ENCODE data around the gene HSF2BP. TPM values are rescaled to one million over a fixed set of nuclear protein-coding genes. Genes with fewer than 3 reads are reported as not detected.

Gene HSF2BP
- polyA plus RNA-seq, 1 of the 3 experiments (the other 2 are of a cell fraction) = 1.1 TPM

DNA sequence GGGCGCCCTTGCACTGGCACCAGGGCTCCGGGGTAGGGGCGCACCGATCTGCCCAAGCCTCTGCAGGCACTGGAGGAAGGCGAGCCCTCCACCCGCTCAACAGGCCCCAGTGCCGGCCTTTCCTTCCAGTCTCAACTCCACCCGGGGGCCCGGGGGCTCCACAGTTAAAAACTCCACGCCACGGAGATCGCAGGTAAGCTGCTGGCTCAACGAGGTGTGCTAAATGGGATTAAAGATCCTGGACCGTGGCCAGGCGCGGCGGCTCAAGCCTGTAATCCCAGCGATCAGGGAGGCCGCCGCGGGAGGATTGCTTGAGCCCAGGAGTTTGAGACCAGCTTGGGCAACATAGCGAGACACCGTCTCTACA, 536 bp downstream of the HSF2BP start:
- TF ChIP-seq, protein P1, sequence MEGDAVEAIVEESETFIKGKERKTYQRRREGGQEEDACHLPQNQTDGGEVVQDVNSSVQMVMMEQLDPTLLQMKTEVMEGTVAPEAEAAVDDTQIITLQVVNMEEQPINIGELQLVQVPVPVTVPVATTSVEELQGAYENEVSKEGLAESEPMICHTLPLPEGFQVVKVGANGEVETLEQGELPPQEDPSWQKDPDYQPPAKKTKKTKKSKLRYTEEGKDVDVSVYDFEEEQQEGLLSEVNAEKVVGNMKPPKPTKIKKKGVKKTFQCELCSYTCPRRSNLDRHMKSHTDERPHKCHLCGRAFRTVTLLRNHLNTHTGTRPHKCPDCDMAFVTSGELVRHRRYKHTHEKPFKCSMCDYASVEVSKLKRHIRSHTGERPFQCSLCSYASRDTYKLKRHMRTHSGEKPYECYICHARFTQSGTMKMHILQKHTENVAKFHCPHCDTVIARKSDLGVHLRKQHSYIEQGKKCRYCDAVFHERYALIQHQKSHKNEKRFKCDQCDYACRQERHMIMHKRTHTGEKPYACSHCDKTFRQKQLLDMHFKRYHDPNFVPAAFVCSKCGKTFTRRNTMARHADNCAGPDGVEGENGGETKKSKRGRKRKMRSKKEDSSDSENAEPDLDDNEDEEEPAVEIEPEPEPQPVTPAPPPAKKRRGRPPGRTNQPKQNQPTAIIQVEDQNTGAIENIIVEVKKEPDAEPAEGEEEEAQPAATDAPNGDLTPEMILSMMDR (IDR thresholded peaks at IDR 0.05) = no peak
- TF ChIP-seq SIN3A (IDR thresholded peaks at IDR 0.05; ENCODE audit: borderline replicate concordance, low read depth, low read length) (no peak), EP300 (IDR thresholded peaks at IDR 0.05; ENCODE audit: borderline replicate concordance in 1 of 2, low read depth in 1 of 2, low read length in 1 of 2) (no peak), EZH2phosphoT487 (IDR thresholded peaks at IDR 0.05; ENCODE audit: borderline replicate concordance, low read depth) (no peak), FOXJ3 (CRISPR knock-in tag; IDR thresholded peaks at IDR 0.05) (no peak), TCF12 (IDR thresholded peaks at IDR 0.05) (no peak)
- no peak overlapping the region; a peak in 2 of 4 replicates for H3K4me3 ChIP-seq (ENCODE audit: low read depth in 2 of 2, low read length in 1 of 2)
- peak overlapping the region; percentile 81; the same call in 1 of the 2 replicates for H3K9ac ChIP-seq
- peaks cover 41% of the 10 kb centered on the region for H3K79me2 ChIP-seq (ENCODE audit: insufficient read depth)
- H4K20me1 ChIP-seq (ENCODE audit: insufficient read depth) = no peaks in the 10 kb centered on the region
- H3K27me3 ChIP-seq (ENCODE audit: insufficient read depth) = no peaks in the 10 kb centered on the region
- peaks cover 6 to 14% of the 10 kb centered on the region in 2 experiments for H3K36me3 ChIP-seq (replicated peaks in 1 of 2; ENCODE audit: control insufficient read depth in 1 of 2, insufficient read depth in 2 of 2, low read length in 1 of 2)
- H3K4me1 ChIP-seq (ENCODE audit: control insufficient read depth in 1 of 2, insufficient read depth in 2 of 2, low read depth in 1 of 2, low read length in 1 of 2) = peaks cover 5 to 13% of the 10 kb centered on the region in 2 experiments; a peak in 3 of 4 replicates
- H3K27ac ChIP-seq (ENCODE audit: low read depth in 2 of 2, low read length in 1 of 2) = peak overlapping the region in 1 of 2 experiments; percentile 75; a peak in 2 of 4 replicates
- peak overlapping the region; percentile 80; the same call in 1 of the 2 replicates for H3K4me2 ChIP-seq
- H3K9me2 ChIP-seq = no peaks in the 10 kb centered on the region
- WGBS (ENCODE audit: low lambda C conversion rate) = 95% methylated on average over 18 of the region's 23 CpGs
- peak overlapping the region; percentile 91; the same call in 1 of the 2 replicates for H2AFZ ChIP-seq (ENCODE audit: low read depth)
- ChIA-PET POLR2A (interaction anchor here (0.7 to 1.3 kb wide), 2 partner anchors 130 to 685 kb away, joined by 3 read pairs; partner anchors contain the start of genes PKNOX1 and RRP1), CTCF (interaction anchor here (1.4 kb wide), 1 partner anchor 13 kb away, joined by 3 read pairs; no protein-coding TSS in a partner anchor)
- DNase-seq = peak; percentile 41
- H3K9me3 ChIP-seq = no peaks in the 10 kb centered on the region
- H3F3A ChIP-seq (replicated peaks; ENCODE audit: insufficient read depth) = peaks cover 14% of the 10 kb centered on the region

DNA sequence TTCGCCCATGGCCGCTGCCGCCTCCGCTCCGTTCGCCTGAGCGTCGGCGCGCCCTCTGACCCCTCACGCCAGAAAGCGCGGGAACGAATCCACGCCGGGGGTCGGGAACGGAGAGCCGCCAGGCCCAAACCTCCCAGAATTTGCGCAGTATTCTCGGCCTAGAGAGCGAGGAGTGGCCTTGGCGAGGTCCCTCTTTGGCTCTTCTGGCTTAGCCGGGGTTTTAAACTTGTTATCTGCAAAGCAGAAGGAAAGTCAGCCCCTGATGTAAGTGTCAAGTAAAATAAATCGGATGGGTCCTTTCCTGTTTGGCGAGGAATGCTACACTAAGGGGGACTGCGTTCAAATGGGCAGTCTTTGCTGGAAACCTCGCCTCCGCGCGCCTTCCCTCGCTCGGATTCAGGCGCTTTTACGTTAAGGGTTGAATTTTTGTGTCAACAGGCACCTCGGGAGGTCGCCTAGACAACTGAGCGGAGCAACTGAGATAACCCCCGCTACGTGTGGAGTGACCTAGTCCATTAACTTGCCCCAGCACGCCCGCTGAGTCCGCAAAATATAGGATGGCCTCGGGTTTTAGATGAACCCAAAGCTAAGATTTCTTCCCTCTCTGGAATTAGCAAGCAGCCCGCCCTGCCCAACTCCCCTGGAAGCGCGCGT, 1.1 kb downstream of the HSF2BP start:
- WGBS (ENCODE audit: low lambda C conversion rate) = 96% methylated on average over 47 of the region's 48 CpGs
- H3K4me3 ChIP-seq (ENCODE audit: low read depth in 2 of 2, low read length in 1 of 2) = no peak overlapping the region
- H3K79me2 ChIP-seq (ENCODE audit: insufficient read depth) = peaks cover 36% of the 10 kb centered on the region
- H2AFZ ChIP-seq (ENCODE audit: low read depth) = no peak overlapping the region
- H3K36me3 ChIP-seq (replicated peaks in 1 of 2; ENCODE audit: control insufficient read depth in 1 of 2, insufficient read depth in 2 of 2, low read length in 1 of 2) = peaks cover 1 to 14% of the 10 kb centered on the region in 2 experiments
- H3K9ac ChIP-seq = no peak overlapping the region
- ChIA-PET CTCF (interaction anchor here (1.4 kb wide), 1 partner anchor 12 kb away, joined by 3 read pairs; no protein-coding TSS in a partner anchor), POLR2A (no interaction called here)
- H3K9me2 ChIP-seq = no peaks in the 10 kb centered on the region
- no peaks in the 10 kb centered on the region for H4K20me1 ChIP-seq (ENCODE audit: insufficient read depth)
- H3K9me3 ChIP-seq = no peaks in the 10 kb centered on the region
- H3K27ac ChIP-seq (ENCODE audit: low read depth in 2 of 2, low read length in 1 of 2) = no peak overlapping the region
- H3K27me3 ChIP-seq (ENCODE audit: insufficient read depth) = no peaks in the 10 kb centered on the region
- H3K4me2 ChIP-seq = no peak overlapping the region
- DNase-seq = no peak
- peaks cover 5 to 13% of the 10 kb centered on the region in 2 experiments; a peak in 3 of 4 replicates for H3K4me1 ChIP-seq (ENCODE audit: control insufficient read depth in 1 of 2, insufficient read depth in 2 of 2, low read depth in 1 of 2, low read length in 1 of 2)
- peaks cover 14% of the 10 kb centered on the region for H3F3A ChIP-seq (replicated peaks; ENCODE audit: insufficient read depth)
- TF ChIP-seq, protein P2, sequence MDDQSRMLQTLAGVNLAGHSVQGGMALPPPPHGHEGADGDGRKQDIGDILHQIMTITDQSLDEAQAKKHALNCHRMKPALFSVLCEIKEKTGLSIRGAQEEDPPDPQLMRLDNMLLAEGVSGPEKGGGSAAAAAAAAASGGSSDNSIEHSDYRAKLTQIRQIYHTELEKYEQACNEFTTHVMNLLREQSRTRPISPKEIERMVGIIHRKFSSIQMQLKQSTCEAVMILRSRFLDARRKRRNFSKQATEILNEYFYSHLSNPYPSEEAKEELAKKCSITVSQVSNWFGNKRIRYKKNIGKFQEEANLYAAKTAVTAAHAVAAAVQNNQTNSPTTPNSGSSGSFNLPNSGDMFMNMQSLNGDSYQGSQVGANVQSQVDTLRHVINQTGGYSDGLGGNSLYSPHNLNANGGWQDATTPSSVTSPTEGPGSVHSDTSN (IDR thresholded peaks at IDR 0.05) = no peak
- TF ChIP-seq, protein P3, sequence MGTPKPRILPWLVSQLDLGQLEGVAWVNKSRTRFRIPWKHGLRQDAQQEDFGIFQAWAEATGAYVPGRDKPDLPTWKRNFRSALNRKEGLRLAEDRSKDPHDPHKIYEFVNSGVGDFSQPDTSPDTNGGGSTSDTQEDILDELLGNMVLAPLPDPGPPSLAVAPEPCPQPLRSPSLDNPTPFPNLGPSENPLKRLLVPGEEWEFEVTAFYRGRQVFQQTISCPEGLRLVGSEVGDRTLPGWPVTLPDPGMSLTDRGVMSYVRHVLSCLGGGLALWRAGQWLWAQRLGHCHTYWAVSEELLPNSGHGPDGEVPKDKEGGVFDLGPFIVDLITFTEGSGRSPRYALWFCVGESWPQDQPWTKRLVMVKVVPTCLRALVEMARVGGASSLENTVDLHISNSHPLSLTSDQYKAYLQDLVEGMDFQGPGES (IDR thresholded peaks at IDR 0.05; ENCODE audit: low read depth, low read length) = no peak
- TF ChIP-seq FOXM1 (IDR thresholded peaks at IDR 0.05; ENCODE audit: low read depth) (no peak), EZH2phosphoT487 (IDR thresholded peaks at IDR 0.05; ENCODE audit: borderline replicate concordance, low read depth) (no peak), GATA2 (CRISPR knock-in tag; IDR thresholded peaks at IDR 0.05) (no peak), RFX5 (IDR thresholded peaks at IDR 0.05; ENCODE audit: low read length) (no peak), NRF1 (IDR thresholded peaks at IDR 0.05; ENCODE audit: low read depth, low read length) (no peak), TCF12 (IDR thresholded peaks at IDR 0.05) (no peak), SIN3A (IDR thresholded peaks at IDR 0.05; ENCODE audit: borderline replicate concordance, low read depth, low read length) (no peak), FOXJ3 (CRISPR knock-in tag; IDR thresholded peaks at IDR 0.05) (no peak)
- TF ChIP-seq, protein P4, sequence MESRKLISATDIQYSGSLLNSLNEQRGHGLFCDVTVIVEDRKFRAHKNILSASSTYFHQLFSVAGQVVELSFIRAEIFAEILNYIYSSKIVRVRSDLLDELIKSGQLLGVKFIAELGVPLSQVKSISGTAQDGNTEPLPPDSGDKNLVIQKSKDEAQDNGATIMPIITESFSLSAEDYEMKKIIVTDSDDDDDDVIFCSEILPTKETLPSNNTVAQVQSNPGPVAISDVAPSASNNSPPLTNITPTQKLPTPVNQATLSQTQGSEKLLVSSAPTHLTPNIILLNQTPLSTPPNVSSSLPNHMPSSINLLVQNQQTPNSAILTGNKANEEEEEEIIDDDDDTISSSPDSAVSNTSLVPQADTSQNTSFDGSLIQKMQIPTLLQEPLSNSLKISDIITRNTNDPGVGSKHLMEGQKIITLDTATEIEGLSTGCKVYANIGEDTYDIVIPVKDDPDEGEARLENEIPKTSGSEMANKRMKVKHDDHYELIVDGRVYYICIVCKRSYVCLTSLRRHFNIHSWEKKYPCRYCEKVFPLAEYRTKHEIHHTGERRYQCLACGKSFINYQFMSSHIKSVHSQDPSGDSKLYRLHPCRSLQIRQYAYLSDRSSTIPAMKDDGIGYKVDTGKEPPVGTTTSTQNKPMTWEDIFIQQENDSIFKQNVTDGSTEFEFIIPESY (IDR thresholded peaks at IDR 0.05; ENCODE audit: borderline replicate concordance, low read depth) = no peak
- TF ChIP-seq, protein P5, sequence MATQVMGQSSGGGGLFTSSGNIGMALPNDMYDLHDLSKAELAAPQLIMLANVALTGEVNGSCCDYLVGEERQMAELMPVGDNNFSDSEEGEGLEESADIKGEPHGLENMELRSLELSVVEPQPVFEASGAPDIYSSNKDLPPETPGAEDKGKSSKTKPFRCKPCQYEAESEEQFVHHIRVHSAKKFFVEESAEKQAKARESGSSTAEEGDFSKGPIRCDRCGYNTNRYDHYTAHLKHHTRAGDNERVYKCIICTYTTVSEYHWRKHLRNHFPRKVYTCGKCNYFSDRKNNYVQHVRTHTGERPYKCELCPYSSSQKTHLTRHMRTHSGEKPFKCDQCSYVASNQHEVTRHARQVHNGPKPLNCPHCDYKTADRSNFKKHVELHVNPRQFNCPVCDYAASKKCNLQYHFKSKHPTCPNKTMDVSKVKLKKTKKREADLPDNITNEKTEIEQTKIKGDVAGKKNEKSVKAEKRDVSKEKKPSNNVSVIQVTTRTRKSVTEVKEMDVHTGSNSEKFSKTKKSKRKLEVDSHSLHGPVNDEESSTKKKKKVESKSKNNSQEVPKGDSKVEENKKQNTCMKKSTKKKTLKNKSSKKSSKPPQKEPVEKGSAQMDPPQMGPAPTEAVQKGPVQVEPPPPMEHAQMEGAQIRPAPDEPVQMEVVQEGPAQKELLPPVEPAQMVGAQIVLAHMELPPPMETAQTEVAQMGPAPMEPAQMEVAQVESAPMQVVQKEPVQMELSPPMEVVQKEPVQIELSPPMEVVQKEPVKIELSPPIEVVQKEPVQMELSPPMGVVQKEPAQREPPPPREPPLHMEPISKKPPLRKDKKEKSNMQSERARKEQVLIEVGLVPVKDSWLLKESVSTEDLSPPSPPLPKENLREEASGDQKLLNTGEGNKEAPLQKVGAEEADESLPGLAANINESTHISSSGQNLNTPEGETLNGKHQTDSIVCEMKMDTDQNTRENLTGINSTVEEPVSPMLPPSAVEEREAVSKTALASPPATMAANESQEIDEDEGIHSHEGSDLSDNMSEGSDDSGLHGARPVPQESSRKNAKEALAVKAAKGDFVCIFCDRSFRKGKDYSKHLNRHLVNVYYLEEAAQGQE (IDR thresholded peaks at IDR 0.05; ENCODE audit: low read depth, low read length) = no peak
